Left hindlimb (tissue), 1 donor: ENCODE results near the gene DDX41.
"Not testable (repeated sequence)": the region's sequence is repeated elsewhere in the genome, so short reads cannot be mapped to it uniquely, and the experiment has no call there.

Experiments used
- DNase-seq: peaks from one replicate; pipeline ENCODE4 v3.0.0-alpha.2; 2018

Gene DDX41

GRCh38 chr5:177537389-177538361, 20.9 kb upstream of the DDX41 start:
- DNase-seq: no peak

GRCh38 chr5:177536386-177536785, 19.6 kb upstream of the DDX41 start:
- no peak for DNase-seq

GRCh38 chr5:177535125-177535524, 18.4 kb upstream of the DDX41 start:
- no peak for DNase-seq

DNA sequence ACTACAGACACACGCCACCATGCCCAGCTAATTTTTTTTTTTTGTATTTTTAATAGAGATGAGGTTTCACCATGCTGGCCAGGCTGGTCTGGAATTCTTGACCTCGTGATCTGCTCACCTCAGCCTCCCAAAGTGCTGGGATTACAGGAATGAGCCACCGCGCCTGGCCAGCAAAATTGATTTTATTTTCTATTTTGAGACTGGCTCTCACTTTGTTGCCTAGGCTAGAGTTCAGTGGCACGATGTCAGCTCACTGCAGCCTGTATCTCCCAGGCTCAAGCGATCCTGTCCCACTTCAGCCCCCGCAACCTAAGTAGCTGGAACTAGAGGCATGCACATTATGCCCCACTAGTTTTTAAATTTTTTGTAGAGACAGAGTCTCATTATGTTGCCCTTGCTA, 17.7 kb upstream of the DDX41 start:
- not testable (repeated sequence) for DNase-seq

GRCh38 chr5:177531209-177531940, 14.6 kb upstream of the DDX41 start:
- DNase-seq: no peak

GRCh38 chr5:177530638-177531037, 13.9 kb upstream of the DDX41 start:
- no peak for DNase-seq

- DNase-seq: no peak
Observed at GRCh38 chr5:177529247-177530203, 12.8 kb upstream of the DDX41 start.

GRCh38 chr5:177528631-177529030, 11.9 kb upstream of the DDX41 start:
- no peak for DNase-seq

GRCh38 chr5:177527595-177527994, 10.8 kb upstream of the DDX41 start:
- DNase-seq: no peak

DNA sequence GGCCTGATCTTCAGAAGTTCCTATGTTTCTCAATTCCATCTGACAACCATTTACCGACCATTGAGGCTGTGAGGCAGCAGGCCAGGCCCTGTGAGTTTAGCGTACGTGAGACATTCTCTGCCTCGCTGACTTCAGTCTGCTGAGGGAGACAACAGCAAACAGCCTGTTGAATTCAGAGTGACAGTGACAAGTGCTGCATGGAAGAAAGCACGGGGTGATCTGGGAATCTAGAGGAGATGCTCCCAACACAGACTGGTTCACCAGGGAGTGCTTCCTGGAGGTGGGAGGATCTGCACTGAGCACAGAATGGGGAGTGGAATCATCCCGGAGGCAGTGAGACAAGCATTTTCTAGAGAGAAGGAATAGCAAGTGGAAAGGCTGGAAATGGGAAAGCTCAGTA, 10.0 kb upstream of the DDX41 start:
- no peak for DNase-seq

DNA sequence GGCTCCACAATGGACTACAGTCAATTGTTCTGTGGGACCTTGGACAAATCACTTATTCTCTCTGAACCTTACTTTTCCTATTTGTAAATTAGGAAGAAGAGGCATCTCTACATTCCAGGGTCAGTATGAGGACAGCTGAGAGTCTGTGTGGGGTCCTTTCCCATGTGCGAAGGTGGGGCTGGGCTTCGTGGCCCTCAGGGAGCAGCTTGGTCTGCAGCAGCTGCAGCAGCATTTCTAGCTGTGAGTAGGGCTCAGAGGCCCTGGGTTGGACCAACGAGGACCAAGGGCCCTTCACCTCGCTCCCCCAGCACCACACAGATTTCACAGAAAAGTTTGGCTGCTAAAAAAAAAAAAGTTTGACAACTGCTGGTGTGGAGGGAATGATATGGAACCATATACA, 9.4 kb upstream of the DDX41 start:
- DNase-seq: no peak

DNA sequence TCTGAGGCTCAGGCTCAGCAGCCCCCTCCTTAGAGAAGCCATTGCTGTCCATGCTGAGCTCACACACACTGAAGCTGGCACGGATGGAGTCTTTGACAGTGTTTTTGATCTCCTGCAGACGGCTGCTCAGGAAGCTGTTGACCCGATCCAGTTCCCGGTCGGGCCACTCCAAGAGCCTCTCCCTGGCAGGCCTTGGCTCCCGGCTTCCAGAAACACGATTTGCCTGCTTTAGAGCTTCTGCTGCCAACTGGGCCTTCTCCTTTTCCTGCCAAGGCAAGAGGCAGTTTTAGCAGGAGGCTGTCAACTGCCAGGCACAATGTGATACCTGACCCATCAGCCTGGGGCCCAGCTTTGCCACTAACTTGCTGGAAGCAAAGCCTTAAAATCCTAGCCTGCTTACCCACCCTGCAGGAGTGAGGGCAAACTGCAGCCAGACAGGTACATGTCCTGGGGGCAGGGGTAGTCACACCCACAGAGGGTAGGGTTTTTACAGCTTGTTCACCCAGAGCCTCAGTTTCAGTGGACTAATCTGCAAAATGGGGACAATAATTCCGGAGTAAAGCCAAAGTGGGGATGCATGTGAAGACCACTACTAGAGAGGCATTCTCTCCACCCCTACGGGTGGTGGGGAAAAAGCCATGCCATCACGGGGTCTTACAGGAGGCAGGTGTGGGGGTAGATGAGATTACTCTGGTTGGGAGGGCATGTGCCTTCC, 8.3 kb upstream of the DDX41 start:
- no peak for DNase-seq

GRCh38 chr5:177524539-177524900, 7.8 kb upstream of the DDX41 start:
- no peak for DNase-seq

DNA sequence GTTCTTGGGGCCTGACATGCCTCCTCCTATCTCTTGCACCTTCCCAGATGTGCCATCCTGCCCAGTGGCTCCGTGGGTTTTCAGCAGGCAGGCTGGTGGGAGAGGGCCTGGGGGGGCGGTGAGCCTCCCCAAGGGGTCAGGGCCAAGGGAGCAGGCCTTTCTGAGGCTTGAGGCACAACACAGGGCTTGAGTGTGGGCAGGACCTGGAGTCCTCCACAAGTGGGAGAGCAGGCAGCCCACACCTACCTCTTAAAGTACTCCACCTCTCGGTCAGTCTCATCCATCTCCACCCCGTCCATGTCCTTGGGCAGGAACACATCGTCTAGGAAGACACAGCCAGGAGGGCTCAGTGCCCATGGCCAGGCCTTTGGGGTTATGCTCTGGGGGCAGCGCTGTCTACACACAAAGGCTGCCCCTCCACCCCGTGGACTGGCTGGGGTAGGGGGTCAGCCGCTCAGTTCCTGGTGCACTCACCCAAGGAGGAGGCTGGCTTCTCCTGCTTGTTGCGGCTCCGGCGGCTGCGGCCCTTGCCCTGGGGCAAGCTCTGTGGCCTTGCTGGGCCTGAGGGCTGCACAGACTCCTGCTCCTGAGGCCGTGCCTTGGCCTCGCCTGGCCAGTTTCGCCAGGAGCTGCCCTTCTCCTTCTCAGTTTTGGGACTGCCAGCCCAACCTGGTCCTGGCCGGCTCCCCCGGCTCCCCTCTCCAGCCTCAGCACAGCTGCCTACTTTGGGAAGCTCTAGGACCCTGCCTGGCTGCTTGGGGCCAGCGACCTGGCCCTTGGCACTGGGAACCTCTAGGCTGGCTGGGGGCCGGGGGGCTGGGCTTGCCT, 7.2 kb upstream of the DDX41 start:
- DNase-seq: no peak

DNA sequence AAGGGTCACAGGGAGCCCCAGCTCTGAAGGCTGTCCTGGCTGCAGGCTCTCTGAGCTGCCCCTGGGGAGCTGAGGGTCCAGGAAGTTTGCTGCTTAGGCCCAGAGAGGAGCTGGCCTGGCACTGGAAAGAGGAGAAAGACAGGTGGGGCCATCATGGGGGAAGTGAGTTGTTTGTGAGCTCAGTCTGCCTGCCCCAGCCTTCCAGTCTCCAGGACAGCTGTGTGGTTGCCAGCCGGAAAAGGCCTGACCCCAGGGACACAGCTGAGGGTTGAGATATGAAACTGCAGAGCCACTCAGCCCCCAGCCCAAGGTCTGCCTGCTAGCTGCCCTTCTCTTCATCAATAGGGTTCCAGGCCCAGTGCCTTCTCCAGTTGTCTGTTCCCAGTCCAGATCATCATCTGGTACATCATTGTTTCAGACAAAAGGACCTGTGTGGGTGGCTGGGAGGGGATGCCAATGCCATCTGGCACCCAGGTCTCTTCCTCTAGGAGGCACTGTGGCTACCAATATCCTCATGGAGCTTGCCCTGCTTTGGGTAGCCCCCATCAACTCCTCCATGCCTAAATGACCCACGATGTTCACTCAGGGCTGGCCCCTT, 4.3 kb upstream of the DDX41 start:
- DNase-seq: no peak

DNA sequence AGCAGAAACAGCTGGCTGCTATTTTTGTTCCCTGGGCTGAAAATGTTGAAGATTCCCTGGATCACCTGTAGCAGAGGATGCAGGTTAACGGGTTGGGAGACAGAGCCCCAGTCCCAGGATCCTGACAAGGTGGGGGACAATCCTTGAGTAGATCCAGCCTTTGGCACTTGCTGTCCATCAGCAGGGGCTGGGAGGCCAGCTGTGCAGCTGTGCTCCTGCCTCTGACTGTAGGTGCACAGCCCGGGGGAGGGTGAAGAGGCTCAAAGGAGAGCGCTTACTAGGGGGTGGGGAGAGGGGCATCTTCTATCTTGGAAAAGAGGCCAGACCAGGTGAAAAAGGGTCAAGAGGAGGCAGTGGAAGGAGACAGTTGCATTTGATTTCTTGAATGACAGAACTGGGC, 3.5 kb upstream of the DDX41 start:
- no peak for DNase-seq

GRCh38 chr5:177519463-177520235, 2.9 kb upstream of the DDX41 start:
- no peak for DNase-seq

DNA sequence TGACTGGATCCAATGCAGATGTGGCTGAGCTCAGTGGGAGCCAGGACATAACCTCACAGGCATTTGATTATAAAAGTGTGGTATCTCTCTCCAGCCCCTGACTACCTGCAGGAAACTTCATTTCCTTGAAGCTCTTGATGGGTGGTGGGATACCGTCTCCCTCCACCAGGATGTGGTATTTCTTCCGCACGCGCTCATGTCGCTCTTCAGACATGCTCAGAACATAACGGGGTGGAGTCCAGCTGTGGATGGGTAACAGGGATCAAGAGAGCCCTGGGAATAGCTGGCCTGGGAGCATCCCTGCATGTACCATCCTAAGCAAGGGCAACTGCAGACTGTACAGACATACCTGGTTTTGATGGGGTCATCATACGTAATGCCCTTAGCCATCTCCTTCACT, 1.2 kb downstream of the DDX41 start:
- no peak for DNase-seq

DNA sequence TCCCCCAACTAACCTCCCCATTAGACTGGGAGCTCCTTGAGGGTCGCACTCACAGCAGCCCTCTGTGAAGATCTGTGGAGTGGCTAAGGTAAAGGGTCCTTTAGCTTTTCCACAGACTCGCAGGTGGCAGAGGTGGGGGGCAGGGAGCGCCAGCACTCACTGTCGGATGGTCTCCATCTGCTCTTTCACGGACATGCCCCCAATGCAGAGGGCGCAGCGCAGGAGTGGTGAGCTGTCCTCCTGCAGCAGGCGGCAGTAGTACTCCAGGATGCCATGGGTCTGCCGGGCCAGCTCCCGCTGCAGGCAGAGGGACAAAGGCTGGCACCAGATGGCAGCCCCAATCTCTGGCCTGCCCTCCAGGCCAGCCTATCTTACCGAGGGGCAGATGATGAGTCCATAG, 2.2 kb downstream of the DDX41 start:
- DNase-seq: no peak

GRCh38 chr5:177513500-177513899, 3.3 kb downstream of the DDX41 start:
- DNase-seq: no peak
